Kidney (tissue), 11 donors: Measurements from ENCODE around the gene ZFP37. TPM values are rescaled to one million over a fixed set of nuclear protein-coding genes. Genes with fewer than 3 reads are reported as not detected.
"Not testable (repeated sequence)": the region's sequence is repeated elsewhere in the genome, so short reads cannot be mapped to it uniquely, and the experiment has no call there.

Experiments
- DNase-seq, 5 donors: peaks; one replicate each; pipeline ENCODE4 v3.0.0-alpha.2; 2013 to 2020
- FAIRE-seq: peaks from 2 replicates; lab custom pipeline; 2012; peaks lifted over from hg19 to GRCh38; lab: Jason Lieb, UNC
- H3K27ac ChIP-seq, 2 donors: one replicate each; pipeline ENCODE4 v1.7.0; 2013; ENCODE audit warnings: low read depth in 2 of 2, low read length in 2 of 2, inconsistent platforms in 1 of 2
- H3K27me3 ChIP-seq: one replicate; pipeline ENCODE4 v1.7.1; 2013; ENCODE audit warnings: low read length, inconsistent platforms; ENCODE audit not compliant: control insufficient read depth, insufficient read depth
- H3K36me3 ChIP-seq, 3 donors: one replicate each; pipeline versions ENCODE4 v1.7.0 to v1.7.1; 2013; ENCODE audit warnings: low read length in 3 of 3, control low read depth in 1 of 3, inconsistent platforms in 1 of 3; ENCODE audit not compliant: insufficient read depth in 3 of 3, control insufficient read depth in 2 of 3
- H3K4me1 ChIP-seq, 3 donors: one replicate each; pipeline versions ENCODE4 v1.7.0 to v1.7.1; 2013; ENCODE audit warnings: low read length in 3 of 3, inconsistent platforms in 1 of 3, low read depth in 1 of 3; ENCODE audit not compliant: control insufficient read depth in 2 of 3, insufficient read depth in 2 of 3
- H3K4me3 ChIP-seq, 3 donors: one replicate each; pipeline versions ENCODE4 v1.7.0 to v1.8.1; 2013; ENCODE audit warnings: low read length in 3 of 3, control low read depth in 1 of 3, inconsistent platforms in 1 of 3
- H3K9ac ChIP-seq, 3 donors: one replicate each; pipeline versions ENCODE4 v1.7.0 to v1.7.1; 2013; ENCODE audit warnings: low read length in 3 of 3, control low read depth in 1 of 3, inconsistent platforms in 1 of 3
- H3K9me3 ChIP-seq, 3 donors: one replicate each; pipeline versions ENCODE4 v1.7.0 to v1.7.1; 2013; ENCODE audit warnings: low read length in 3 of 3, control low read depth in 1 of 3, inconsistent platforms in 1 of 3; ENCODE audit not compliant: control insufficient read depth in 2 of 3, insufficient read depth in 1 of 3
- intact Hi-C: fragments of 100-400 bp; cut with DNase I; formaldehyde crosslinking; loops from one replicate; pipeline ENCODE4 v1.11.1; 2022
- polyA plus RNA-seq: library from polyadenylated mRNA; stranded (reverse); fragments of 350-450 nt; fragmentation: Illumina TruSeq; extraction: RNeasy Lipid Tissue Mini Kit (QIAGEN cat#74804); gene quantifications from one replicate; pipeline ENCODE4 v1.2.3, GENCODE V29; 2014; ENCODE audit warnings: low read depth, low replicate concordance; ENCODE audit not compliant: insufficient read depth
- total RNA-seq: library from RNA; stranded (reverse); fragmentation: NEBNext Ultra II Directional; extraction: Animal tissue kit (Norgen Biotek cat#: 25700); gene quantifications from one replicate; pipeline ENCODE4 v1.2.1, GENCODE V29; 2021
- donor health status: control.
- donor health status: control.
- donor health status: DM: yes; HTN: yes; CAD: no.
- donor health status: Normal renal cell carcinoma (clear cell type).

ZFP37 gene
- total and polyA plus RNA-seq, 2 donors from 2014 or later = 1.9 to 4.1 TPM

- DNase-seq = peak in 3 of 5 donors; percentile 36 to 90 (median 55)
- H3K27ac ChIP-seq, H3K4me3 ChIP-seq, H3K4me1 ChIP-seq, H3K36me3 ChIP-seq, intact Hi-C loops, H3K9me3 ChIP-seq, H3K9ac ChIP-seq, FAIRE-seq: not testable (repeated sequence)
- peaks cover 33% of the 10 kb centered on the region for H3K27me3 ChIP-seq
Measured at GRCh38 chr9:113088456-113089142, 32.1 kb upstream of the ZFP37 start.

DNA sequence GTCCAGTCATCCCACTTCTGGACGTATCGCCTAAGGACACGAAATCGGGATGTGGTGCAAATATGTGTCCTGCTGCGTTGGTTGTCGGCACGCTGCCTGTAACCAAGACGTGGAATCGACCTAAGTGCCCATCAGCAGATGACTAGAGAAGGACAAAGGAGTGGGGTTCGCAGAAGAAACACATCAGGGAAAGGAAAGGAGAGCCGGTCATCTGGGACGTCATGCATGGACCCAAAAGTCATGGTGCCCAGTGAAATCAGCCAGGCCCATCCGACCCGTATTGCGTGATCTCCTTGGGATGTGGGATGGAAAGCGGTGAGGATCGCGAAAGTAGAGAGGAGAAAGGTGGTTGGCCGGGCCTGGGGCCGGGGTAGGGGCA is 6.4 kb upstream of the ZFP37 start:
- H3K27ac ChIP-seq, H3K4me3 ChIP-seq, H3K4me1 ChIP-seq, H3K36me3 ChIP-seq, FAIRE-seq, H3K9ac ChIP-seq, intact Hi-C loops: not testable (repeated sequence)
- DNase-seq = peak in 1 of 5 donors; percentile 32
- Histone ChIP-seq H3K27me3 (peaks cover 19% of the 10 kb centered on the region), H3K9me3 (peaks cover 0 to 17% (median 0%) of the 10 kb centered on the region in 3 donors)

DNA sequence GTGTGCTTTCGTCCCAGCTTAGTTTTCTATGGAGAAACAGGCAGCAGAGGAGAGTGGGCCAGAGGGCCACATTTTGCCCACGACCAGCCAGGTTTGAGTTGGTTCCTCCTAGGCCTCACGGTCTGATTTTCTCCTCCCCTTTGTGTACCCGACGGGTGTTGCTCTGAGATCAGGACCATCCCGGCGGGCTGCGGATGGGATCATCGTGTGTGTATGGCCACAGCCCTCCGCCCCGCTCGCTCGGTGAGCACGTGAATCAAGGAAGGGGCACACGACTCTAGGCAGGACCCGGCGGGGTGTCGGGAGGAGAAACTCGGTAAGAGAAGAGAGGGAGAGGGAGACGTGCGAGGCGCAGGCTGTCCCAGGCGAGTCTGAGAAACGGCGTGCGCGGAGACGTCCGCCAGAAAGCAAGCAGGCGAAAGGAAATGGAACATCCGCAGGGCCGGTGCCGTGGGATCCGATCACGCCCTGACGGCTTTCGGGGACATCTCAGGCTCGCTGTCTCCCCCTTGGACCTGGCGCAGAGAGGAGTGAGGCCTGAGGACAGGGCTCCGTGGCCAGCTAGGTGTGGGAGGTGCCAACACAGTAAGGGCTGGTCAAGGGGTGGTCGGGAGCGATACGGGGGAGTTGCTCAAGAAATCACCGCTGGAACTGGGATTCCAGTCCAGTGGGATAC is 5.9 kb upstream of the ZFP37 start:
- H3K4me3 ChIP-seq, H3K4me1 ChIP-seq, FAIRE-seq, H3K36me3 ChIP-seq, H3K27ac ChIP-seq, H3K9ac ChIP-seq, intact Hi-C loops: not testable (repeated sequence)
- H3K9me3 ChIP-seq = peaks cover 0 to 18% (median under 1%) of the 10 kb centered on the region in 3 donors
- H3K27me3 ChIP-seq = peaks cover 19% of the 10 kb centered on the region
- peak in 2 of 5 donors; percentile 37 to 53 for DNase-seq

DNA sequence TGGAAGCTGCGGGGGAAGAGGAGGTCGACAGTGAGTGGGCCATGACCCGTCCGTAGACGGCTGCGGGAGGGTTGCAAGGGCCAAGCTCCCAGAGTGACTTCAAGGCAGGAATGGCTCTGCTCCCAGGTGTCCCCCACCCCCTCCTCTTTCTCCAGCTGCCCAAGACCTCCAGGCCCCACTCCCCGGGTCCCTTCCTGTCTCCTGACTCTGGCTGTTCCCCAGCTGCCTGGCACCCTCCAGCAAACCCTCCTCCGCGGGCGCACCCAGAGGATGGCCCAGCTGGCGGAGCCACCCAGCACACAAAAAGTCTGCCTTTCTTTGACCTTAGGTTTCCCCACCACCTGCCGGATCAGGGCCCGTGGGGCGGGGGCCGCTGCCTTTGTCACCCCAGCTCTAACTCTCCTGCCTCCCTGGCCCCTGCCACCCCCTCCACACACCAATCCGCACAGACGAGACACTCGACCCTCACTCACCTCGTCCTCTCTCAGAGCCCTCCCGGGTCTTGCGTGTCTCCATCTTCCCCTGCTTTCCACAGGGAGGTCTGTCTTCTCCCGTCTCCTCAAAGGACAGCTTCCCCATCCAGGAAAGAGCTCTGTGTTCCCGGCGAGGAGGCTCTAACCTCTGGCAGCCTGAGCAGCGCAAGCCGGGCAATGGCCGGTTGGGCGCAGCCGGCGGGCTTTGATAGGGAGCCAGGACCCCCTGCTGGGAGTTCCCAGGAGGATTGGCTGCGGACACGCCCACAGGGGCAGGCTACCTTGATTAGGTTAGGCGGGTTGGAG is 4.7 kb upstream of the ZFP37 start:
- H3K9ac ChIP-seq = not testable (repeated sequence)
- peaks cover 0 to 21% (median 3%) of the 10 kb centered on the region in 3 donors for H3K9me3 ChIP-seq
- DNase-seq = peak in 3 of 5 donors; percentile 19 to 58 (median 52)

GRCh38 chr9:113059581-113060284 is 3.2 kb upstream of the ZFP37 start:
- intact Hi-C loops, H3K27ac ChIP-seq, H3K36me3 ChIP-seq, H3K9ac ChIP-seq, FAIRE-seq, H3K4me1 ChIP-seq: not testable (repeated sequence)
- DNase-seq = peak in 4 of 5 donors; percentile 9 to 75 (median 43)
- peaks cover 19% of the 10 kb centered on the region for H3K27me3 ChIP-seq
- H3K9me3 ChIP-seq = peaks cover 0 to 31% (median 3%) of the 10 kb centered on the region in 3 donors
- H3K4me3 ChIP-seq = peak overlapping the region in 1 of 3 donors; percentile 54

More for the DNA sequence above, 4.7 kb upstream of the ZFP37 start:
- H3K4me3 ChIP-seq, H3K36me3 ChIP-seq, FAIRE-seq, H3K27ac ChIP-seq, intact Hi-C loops, H3K4me1 ChIP-seq: not testable (repeated sequence)
- peaks cover 19% of the 10 kb centered on the region for H3K27me3 ChIP-seq
